GM21825 (cell line): ENCODE results near the gene PPA1.
"Not testable (repeated sequence)": the region's sequence is repeated elsewhere in the genome, so short reads cannot be mapped to it uniquely, and the experiment has no call there.

Experiments
- ATAC-seq: cut with Tn5 transposase; IDR thresholded peaks from one replicate; pipeline ENCODE4 v1.9.1; 2021; ENCODE audit warnings: mild to moderate bottlenecking, moderate library complexity; ENCODE audit not compliant: unreplicated experiment

Gene PPA1

GRCh38 chr10:70233109-70233938, at the start of gene PPA1:
PPA1 (minus strand) TSS chr10:70233429; CDS start chr10:70233327, 102 bp downstream.
- ATAC-seq = peak; percentile 86

GRCh38 chr10:70281609-70282008, 48.4 kb upstream of the PPA1 start:
- no peak for ATAC-seq

DNA sequence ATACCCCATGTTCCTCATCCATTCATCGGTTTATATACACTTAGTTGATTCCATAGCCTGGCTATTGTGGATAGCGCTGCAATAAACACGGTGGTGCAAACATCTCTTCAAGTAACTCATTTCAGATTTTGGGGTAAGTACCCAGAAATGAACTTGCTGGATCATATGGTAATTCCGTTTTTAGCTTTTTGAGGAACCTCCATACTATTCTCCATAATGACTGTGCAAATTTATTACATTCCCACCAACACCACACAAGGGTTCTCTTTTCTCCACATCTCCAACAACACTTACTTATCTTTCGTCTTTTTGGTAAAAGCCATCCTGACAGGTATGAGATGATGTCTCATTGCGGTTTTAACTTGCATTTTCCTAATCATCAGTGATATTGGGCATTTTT, 46.9 kb upstream of the PPA1 start:
- no peak for ATAC-seq

DNA sequence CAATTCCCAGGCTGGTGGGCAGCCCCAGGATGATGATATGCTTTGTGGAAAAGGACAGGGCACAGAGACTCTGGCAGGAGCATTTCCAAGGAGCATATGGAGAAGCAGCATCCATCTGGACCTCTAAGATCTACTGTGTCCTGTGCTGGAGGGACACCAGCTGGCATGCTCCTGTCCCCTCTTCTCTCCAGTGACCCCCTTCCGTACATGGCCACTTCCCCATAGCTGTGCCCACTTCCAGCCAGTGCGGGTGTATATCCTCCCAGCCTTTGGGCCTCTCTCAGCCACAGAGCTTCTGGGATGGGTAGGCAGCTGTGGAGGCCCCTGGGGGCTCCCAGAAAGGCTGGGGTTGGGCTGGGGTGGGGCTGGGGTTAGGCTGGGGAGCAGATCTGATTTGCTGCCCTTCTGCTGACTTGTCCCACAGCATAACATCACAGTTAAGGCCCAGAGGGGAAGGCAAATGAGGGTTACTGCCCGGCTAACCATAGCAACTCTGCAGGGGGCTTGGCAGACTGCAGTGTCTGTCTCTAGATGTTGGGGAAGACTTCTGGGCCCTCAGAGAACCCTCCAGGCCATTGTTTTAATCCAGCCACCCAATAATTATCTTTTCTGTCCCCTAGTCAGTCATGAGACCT, 44.3 kb upstream of the PPA1 start:
- ATAC-seq = no peak

DNA sequence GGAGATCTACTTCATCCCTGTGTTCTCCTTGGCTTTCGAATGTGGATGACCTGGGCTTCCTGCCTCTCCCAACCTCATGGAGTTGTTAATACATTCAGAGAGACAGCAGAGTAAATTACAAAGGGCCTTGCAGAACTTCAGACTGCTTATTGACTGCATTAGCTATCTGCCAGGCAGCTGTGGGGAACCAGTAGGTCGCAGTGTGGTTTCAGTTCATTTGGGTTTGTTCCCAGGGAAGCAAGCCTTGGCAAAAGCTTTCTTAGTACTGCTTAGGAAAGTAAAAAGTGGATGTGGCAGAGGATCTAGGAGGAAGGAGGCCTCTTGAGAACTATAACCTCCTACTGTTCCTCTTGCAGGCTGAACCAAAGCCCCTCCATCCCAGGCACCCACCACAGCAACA, 41.4 kb upstream of the PPA1 start:
- ATAC-seq = no peak

- peak; percentile 64 for ATAC-seq
Measured at GRCh38 chr10:70272925-70273316, 39.7 kb upstream of the PPA1 start.

DNA sequence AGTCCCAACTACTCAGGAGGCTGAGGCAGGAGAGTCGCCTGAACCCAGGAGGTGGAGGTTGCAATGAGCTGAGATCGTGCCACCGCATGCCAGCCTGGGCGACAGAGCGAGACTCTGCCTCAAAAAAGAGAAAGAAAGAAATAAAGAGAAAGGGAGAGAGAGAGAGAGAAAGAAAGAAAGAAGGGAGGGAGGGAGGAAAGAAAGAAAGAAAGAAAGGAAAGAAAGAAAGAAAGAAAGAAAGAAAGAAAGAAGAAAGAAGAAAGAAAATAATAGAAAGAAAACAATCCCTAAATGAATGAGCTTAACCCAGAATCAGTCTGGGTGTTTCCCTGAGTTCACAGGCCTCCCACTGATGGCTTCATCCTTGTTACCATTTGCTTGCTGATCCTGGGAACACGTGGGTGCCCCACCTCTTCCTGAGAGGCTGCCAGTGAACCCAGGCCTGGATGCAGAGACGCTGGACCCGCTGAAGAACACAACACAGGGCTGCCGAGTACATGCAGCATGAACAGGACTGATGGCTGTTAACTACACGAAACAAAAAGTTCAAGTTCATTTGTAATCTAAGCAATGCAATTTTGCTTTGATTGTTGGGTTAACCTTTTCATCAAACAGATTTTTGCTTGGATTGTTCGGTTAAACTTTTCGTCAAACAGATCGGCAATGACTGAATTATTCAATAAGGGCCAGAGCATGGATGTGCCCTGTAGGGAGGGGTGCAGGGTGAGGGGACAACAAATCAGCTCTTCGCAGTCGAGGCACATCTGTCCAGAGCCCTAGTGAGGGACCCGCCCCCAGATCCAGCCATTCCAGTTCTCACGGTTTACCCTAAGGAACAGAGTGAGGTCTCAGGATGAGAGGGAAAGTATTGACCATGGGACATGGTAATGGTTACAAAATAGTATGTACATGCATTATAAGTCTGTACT, 39.0 kb upstream of the PPA1 start:
- ATAC-seq = peak; percentile 5

DNA sequence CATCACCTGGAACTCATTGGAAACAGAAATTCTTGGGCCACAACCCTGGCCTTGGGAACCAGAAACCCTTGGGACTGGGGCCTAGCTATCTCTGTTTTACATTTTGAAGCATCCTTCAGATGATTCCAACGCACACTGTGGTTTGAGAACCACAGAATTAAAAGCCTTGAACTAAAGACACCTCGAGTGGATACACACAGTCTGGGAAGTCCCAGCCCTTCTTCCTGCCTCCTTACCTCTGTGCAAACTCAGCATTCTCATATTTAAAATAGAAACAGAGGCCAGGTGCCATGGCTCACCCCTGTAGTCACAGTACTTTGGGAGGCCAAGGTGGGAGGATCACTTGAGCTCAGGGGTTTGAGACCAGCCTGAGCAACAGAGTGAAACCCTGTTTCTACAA, 37.7 kb upstream of the PPA1 start:
- no peak for ATAC-seq

GRCh38 chr10:70269741-70270140, 36.5 kb upstream of the PPA1 start:
- no peak for ATAC-seq

DNA sequence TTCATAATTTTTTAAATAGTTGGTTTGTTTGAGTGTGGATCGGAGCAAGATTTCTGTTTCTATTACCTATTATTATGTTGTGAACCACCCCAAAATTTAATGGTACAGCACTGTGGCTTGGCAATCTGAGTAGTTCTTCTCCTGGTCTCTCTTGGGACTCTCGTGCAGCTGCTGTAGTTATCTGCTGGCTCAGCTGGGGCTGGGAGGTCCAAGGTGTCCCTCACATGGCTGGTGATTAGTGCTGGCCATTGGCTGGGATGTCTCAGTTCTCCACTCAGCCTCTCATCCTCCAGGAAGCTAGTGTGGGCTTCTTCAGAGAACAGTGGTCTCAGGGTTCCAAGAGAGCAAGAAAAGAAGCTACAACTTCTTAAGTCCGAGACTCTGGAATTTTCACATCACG, 35.1 kb upstream of the PPA1 start:
- ATAC-seq = no peak

DNA sequence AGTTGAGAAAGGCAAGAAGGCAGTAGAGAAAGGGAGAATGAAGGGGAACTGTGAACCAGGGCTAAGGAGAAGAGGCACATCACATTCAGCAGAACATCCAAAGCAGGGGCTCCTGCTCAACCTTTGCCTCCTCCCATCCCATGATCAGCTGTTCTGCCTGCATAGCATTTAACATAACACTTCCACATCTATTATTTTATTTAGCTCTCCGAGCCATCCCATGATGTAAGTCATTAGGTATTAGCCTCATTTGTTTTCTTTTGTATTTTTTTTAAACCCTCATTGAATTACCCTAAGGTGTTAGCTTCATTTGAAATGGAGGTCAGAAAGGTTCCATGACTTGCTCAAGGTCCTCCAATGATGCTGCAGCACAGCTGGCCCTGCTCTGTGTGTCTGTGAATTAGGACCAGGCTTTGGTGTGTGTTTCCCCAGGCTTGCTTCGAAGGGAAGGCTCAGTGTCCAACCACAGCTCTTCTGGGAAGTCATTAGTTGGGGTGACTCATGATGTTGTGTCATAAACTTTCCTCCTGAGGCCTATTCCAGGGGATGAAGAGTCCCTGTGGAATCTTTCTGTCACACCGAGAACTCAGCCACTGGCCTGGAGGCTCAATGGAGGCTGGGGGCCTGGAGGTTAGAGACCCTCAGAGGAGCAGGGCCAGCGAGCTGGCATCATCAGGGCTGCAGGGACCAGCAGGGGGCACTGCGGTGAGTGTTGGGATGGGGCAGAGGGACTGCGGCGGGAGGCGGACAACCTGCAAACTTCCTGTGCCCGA, 34.1 kb upstream of the PPA1 start:
- no peak for ATAC-seq

GRCh38 chr10:70266701-70267100, 33.5 kb upstream of the PPA1 start:
- ATAC-seq = no peak

GRCh38 chr10:70266056-70266455, 32.8 kb upstream of the PPA1 start:
- no peak for ATAC-seq

DNA sequence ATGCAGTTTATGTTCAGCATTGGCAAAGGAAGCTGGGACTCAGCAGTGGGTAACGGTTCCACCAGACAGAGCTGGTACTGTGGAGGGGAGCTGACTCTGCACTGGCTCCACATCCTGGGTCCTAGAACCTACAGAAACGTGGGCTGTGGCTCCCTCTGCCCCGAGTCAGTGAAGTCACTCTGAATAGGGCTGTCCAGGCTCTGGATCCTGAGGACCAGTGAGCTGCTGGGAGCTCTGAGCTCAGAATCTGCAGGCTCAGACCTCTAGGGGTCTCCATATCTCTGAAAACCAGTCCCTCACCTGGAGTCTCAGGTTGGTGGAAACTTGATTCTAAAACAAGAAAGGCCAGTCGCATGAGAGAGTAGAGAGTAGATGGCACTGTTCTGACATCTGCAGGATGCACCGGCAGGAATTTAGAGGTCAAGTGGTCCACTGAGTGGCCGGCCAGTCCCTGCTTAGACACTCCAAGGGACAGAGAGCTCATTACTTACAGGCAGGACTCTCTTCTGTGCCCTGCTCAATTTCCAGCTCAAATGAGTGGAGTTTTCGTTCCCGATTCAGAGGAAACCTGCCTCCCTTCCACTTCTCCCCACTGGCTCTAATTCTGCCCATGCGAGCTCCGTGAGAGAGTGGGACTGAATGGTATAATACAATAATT, 31.9 kb upstream of the PPA1 start:
- ATAC-seq = no peak

GRCh38 chr10:70260734-70261133, 27.5 kb upstream of the PPA1 start:
- ATAC-seq = no peak

DNA sequence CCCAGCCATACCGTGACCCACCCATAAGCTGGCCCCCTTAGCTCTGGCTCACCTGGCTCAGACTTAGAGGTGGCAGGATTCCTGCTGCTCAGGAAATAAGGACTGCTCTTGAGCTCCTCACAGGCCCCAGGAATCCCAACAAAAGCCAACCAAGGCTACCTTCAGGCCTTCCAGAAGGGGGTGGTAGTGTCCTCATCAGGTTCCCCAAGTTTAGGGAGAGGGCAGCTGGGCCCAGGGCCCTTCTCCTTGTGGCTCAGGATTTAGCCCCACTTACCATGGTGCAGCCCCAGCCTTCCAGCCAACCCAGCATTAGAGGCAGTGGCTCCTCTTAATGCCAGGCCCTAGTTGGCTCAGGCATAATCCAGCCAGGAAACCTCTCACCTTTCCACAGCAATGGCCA, 27.0 kb upstream of the PPA1 start:
- no peak for ATAC-seq

DNA sequence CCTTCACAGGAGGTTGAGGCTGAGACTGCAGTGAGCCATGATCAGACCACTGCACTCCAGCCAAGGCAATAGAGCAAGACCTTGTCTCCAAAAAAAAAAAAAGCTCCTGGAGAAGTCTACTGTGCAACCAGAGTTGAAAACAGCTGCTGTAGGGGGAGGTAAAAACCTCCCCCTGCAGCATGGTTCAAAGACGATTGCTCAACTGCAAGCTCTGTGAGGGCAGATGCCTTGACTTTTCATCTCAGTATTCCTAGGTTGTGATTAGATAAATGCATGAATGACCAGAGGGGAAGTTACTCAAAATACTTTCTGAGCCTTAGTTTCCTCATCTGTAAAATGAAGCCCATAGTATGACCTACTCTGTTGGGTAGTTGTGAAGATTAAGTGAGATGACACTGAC, 25.0 kb upstream of the PPA1 start:
- no peak for ATAC-seq

DNA sequence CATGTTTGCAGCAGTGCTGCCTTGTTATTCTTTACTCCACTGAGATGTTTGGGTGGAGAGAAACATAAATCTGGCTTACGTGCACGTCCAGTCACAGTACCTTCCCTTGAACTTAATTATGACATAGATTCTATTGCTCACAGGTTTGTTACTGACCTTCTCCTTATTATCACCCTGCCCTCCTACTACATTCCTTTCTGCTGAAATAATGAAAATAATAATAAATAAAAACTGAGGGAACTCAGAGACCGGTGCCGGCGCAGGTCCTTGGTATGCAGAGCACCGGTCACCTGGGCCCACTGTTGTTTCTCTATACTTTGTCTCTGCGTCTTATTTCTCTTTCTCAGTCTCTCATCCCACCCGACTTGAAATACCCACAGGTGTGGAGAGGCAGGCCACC, 24.6 kb upstream of the PPA1 start:
- not testable (repeated sequence) for ATAC-seq

DNA sequence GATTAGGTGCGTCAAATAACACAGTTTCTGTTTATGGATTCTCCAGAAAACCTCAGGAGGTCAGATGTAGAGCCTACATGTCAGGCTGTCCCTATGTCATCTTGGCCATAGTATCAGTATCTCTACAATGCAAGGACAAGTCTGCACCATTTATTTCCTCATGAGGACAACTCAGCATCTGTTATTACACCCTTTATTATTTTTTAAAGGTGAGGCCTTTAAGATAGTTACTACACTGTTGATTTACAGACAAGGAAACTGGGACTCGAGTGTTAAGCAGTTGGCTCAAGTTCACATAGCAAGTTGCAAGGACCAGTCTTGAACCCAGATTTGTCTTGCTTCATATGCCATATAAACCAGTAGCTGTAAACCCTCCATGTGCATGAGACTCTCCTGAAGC, 23.2 kb upstream of the PPA1 start:
- no peak for ATAC-seq
